Stimulated activated CD8-positive, alpha-beta memory T cell treated with anti-CD3 and anti-CD28 coated beads, Interleukin-12 subunit alpha, Interleukin-12 subunit beta, amount 100 ng/mL, for 24 hours (primary cell): ENCODE measurements around the gene AOPEP.

Source experiments
- DNase-seq: peaks from one replicate; pipeline ENCODE4 v3.0.0-alpha.2; 2020; ENCODE audit errors: extremely low read depth

AOPEP gene, protein sequence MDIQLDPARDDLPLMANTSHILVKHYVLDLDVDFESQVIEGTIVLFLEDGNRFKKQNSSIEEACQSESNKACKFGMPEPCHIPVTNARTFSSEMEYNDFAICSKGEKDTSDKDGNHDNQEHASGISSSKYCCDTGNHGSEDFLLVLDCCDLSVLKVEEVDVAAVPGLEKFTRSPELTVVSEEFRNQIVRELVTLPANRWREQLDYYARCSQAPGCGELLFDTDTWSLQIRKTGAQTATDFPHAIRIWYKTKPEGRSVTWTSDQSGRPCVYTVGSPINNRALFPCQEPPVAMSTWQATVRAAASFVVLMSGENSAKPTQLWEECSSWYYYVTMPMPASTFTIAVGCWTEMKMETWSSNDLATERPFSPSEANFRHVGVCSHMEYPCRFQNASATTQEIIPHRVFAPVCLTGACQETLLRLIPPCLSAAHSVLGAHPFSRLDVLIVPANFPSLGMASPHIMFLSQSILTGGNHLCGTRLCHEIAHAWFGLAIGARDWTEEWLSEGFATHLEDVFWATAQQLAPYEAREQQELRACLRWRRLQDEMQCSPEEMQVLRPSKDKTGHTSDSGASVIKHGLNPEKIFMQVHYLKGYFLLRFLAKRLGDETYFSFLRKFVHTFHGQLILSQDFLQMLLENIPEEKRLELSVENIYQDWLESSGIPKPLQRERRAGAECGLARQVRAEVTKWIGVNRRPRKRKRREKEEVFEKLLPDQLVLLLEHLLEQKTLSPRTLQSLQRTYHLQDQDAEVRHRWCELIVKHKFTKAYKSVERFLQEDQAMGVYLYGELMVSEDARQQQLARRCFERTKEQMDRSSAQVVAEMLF

DNA sequence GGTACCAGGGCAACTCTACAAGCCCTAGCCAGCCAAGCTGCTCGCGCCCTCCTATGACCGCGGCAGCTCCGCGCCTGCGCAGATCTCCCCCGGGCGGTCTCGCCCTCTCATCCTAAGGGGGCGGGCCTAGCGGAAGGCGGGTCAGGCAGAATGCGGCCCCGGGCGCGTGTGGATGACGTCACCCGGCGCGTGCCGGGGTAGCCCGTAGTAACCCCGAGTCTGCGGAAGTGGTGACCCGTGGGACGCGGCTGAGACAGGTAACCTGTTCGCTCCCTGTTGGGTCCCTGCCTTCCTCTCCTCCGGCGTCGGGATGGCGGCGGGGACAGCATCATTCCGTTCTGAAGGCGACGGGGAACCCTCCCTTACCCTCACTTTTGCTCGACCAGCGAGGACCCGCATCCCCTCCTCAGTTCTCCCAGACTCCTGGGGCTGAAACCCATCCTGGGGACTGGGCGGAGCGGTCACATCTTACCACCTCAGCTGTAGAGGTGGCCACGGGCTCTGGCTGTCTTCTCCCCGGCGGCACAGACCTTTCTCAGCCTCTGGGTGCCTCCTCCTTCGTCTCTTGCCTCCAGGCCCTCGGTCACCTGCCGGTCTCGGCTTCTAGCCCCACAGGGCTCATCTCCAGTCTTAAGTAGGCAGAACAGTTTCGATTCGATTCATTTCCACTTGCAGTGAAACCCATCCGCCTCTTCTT is at the start of gene AOPEP:
AOPEP (plus strand) TSS at position 205 of the 697 bp plus-strand sequence. CDS start 33,085 bp downstream, outside the sequence.
- peak; percentile 99 for DNase-seq

DNA sequence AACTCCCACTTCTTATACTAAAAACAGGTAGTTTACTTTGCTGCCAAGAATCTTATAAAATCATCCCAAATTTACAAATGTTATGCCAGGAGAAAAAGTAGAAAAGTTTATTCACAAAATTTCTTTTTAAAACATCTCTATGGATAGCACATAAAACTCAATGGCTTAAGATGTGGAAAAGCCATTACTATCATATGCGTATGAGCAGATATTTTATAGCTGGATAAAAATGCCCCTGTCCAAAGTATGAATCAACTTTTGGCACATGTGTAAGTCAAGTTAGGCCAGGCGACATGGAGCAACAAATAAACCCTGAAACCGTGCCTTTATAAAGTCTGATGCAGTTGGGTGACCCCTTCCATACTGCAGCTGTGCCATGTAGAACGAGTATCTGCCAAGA is 48.6 kb upstream of the AOPEP start:
- DNase-seq, result no peak

DNA sequence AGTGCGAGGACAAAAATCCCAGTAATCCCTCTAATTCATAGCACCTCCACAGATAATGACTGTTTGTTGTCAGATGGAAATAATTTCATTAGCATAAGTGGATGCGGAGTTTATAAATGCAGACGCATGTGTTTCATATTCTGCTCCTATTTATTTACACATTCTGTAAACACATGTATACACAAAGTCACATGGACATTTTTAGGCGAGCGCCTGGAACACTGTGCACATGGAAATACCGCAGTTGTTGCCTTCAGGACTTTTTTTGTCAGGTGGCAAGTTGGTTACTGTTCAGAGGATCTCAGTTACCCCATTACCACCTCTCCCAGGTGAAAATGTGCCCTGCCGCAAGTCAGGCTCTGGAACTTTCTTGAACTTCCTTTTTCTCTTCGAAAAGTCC is 46.9 kb upstream of the AOPEP start:
- no peak for DNase-seq

DNA sequence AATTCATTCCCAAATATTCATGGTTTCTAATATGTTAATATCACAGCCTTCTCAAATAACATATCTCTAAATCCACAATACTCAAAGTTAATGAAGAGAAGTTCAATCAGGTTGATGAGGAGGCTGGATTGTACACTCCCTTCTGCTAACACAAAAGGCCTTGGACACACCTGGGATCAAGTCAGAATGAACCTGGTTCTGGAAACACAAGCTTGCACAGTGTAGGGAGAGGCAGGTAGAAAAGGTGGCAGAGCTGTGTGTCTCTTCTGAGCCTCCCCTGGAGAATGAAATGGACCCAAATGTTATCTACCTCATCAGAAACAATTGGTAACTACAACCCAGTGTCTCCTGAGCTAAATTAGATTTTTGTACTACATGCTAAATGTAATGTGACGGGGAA is 46.5 kb upstream of the AOPEP start:
- no peak for DNase-seq

DNA sequence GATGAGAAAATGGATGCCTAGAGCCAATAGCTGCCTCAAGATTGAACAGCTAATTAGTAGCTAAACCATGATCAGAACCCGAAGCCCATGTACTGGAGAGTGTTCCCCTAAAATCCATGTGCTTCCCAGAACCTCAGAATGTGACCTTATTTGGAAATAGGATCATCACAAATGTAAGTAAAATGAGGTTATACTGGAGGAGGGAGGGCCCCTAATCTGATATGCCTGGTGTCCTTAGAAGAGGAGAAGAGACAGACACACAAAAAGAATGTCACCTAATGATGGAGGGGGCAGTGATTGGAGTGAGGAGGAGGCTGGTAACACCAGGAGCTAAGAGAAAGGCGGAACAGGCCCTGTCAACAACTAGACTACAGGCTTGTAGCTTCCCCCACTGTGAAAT is 45.9 kb upstream of the AOPEP start:
- no peak for DNase-seq

DNA sequence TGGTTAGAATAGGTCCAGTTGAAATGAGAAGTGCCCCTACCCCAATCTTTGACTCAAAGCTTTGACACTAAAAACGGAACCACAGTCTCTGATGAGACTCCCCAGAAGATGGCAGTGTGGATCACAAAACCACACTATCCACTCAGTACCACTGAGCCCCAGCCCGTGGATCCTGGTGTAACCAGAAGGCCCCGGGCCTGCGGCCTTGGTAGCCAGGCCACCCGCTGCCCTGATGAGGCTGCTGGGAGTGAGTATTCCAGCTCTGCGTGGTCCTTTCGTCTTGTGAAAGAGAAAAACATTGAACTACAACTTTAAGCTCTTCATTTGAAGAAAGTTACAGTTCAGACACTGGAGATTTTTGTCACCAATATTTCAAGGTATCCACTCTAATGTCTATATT is 45.0 kb upstream of the AOPEP start:
- DNase-seq, result peak; percentile 12

DNA sequence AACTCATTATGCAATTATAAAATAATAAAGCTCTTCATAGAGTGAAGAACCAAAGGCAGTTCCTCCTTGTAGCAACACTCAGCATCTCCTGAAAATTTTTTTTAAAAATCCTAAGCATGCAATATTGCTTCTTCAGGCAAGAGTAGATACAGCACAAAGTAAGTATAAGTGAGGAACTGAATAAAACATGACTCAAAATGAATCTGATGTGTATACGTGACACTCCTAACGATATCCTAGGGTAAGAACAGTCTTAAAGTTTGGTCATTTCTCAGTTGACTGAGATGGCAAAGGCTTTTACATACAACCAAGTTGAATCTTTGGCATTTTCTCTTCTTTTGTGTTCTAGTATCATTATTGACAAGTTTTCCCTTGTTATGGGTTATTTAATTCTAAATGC is 41.1 kb upstream of the AOPEP start:
- no peak for DNase-seq

DNA sequence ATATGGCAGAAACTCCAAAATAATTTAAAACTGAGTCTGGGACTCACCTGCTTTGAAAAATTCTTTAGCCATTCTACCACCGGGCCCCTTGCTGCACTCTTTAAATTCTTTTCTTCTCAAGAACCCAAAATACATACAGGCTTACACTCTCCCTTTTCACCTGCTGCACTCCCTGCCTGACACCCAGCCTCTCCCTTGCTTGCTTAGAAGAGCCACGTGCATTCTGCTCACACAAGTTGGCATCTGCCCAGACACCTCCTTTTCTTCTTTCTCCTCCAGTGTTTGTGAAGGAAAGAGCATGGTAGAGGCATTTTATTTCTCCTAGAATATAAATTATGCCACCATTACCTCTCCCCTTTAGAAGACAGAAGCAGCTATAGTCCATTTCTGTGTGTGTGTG is 39.0 kb upstream of the AOPEP start:
- DNase-seq, result no peak

DNA sequence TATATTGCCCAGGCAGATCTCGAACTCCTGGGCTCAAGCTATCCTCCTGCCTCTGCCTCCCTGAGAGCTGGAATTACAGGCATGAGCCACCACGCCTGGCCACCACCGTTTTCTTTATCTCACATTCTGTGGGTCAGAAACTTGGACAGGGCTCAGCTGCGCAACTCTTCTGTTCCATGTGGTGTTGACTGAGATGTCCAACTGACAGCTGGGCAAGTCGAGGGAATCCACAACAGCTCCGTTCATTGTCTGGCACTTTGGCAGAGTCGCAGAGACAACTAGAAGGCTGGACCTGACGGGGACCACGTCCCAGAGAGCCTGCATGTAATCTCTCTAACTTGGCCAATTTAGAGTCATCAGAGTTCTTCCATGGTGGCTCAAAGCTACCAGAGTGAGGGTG is 36.2 kb upstream of the AOPEP start:
- no peak for DNase-seq

DNA sequence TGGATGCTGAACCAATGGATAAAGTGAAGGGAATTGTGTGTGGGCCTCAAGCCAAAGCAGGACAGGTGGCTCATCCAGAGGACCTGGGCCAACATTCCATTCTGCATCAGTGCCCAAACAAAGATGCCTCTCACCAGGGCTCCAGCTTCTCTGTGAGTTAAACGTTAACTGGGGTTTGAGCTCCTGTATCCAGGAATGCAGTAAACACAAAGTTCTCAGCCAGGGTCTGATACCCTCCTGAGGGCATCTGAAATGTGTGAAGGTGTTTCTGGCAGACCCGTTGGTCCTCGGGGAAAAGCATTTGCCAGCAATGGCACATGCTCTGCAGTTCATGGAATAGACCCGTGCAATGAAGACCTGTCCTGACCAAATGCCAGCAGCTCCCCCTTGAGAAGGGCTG is 33.9 kb upstream of the AOPEP start:
- DNase-seq, result no peak

DNA sequence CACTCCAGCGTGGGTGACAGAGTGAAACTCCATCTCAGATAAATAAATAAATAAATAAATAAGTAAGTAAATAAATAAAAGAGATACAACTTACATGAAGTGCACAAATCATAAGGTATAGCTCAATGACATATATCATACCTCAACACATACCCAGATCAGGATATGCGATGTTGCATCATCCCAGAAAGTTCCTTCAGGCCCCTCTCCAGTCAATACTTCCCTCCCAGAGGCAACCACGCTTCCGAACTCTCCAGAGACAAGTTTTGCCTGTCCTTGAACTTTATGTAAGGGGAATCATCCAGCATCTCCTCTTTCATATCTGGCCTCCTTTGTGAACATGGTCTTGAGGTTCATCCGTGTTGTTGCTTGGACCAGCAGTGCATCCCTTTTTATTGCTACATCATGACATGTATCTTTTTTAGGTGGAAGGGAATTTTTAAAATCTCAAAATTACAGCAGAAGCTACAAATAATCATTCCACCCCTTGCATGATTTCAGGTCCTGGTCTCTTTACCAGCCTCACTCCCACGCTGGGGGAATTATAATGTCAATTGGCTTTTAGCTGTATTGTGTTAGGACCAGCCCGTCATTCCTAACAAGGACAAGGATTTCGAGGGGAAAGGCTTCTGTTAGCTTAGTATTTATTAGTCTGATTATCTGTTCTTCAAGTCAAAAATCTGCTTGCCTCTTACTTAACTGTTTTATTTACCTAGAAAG is 32.9 kb upstream of the AOPEP start:
- no peak for DNase-seq

DNA sequence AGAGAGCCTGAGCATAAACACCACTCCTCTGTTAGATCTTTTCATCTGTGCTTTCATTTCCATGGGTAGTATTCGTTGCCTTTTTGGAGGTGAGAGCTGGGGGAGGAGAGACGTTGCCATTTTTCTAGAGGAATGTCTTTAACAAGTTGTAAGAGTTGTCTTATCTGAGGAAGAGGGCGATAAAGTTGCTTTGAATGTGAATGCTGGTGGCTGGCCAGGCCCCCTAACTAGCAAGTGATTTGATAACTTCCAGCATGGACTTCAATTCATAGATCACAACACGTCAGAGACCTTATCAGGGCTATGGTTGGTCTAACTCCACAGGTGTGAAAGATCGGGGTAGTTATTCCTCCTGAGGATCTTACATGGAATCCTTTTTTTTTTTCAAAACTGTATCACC is 30.0 kb upstream of the AOPEP start:
- no peak for DNase-seq

DNA sequence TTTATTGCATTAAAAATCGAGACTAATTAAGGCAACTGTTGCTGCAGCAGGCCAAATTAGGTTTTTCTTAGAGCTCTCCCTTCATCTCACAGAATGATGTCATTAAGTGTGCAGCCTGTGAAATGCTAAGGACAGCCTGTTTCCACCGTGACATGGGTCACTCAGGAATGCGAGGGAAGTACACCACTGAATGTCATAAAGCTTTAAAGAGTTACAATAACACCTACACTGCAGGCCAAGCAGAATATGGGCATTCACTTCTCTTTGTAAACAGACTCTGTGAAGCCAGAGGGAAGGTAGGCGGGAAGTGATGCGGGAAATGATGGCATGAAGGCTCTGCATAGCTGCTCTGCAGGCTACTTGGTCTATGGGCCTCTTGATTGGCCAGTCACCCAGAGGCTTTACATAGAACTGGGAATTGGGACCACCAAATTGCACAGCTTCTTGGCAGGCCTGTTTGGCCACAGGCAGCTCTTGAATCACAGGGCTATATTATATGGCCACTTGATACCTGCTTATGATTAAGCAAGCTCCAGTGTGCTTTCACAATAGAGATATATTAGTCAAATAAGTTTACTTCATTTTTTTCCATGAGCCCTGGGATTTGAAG is 28.4 kb upstream of the AOPEP start:
- no peak for DNase-seq

DNA sequence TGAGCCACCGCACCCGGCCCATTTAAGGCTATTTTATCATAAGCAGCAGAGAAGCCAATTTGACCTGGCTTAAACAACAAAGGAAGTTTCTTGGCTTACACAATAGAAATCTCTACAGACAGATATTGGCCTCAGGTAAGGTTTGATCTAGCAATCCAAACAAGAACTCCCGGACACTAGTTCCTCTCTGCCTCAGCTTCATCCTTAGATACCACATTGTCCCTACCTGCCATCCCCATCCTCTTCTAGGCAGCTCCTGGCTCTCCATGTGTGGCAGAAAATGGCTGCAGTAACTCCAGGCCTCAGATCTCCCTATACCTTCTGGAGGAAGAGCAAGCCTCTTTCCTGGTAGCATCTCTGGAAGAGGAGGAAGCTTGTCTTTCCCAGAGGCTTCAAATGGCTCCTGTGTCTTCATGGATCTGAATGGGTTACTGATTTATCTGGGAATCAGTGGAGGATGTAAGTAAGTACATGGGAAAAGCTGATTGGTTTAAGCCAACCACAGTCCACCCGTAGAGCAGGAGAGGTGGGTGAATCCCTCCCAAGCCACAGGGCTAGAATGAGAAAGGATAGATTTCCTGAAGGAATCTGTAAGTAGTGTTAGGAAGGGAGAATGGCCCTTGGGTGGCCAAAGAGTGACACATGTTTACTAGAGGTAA is 26.7 kb upstream of the AOPEP start:
- no peak for DNase-seq

DNA sequence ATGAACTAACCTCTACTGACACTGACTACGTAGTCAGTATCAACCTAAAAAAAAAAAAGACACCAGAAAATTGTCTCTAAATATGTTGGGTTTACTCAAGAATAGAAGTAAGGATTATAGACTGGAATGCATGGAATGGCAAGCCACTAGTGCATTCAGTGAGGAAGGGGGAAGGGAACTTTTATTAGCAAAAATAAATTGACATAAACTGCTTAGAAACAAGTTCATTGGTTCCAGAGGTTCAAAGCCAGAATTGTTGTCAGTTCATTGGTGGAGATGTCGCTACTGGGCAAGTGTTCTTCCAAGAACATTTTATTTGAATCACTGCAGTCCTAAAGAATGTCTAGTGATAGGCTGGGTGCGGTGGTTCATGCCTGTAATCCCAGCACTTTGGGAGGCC is 26.1 kb upstream of the AOPEP start:
- DNase-seq, result no peak

DNA sequence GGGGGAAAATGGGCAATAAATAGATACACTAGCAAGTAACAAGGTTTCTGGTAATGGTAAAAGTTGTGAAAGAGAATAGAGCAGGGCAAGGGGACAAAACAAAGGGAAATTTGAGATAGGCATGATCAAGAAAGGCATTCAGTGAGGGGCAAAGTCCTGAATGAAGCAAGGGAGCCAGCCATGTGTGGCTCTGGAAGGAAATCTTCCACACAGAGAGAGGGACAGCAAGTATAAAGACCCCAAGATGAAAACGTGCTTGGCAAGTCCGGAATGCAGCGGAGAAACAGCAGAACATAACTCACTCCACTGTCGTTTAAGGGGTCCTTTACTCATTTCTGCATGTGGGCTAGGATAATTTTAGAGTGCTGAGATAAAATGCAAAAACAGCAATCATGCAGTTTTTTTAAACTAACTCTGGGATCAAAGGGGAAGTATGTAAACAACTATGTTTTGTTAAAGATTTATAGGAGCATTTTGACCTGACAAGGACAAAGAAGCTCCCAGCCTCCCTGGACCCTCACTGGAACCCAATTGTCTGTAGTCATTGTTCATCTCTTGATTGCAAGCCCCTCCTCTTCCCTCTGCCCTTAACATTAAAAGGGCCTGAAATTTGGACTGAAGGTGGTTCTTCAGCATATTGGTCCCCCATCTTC is 22.9 kb upstream of the AOPEP start:
- no peak for DNase-seq

DNA sequence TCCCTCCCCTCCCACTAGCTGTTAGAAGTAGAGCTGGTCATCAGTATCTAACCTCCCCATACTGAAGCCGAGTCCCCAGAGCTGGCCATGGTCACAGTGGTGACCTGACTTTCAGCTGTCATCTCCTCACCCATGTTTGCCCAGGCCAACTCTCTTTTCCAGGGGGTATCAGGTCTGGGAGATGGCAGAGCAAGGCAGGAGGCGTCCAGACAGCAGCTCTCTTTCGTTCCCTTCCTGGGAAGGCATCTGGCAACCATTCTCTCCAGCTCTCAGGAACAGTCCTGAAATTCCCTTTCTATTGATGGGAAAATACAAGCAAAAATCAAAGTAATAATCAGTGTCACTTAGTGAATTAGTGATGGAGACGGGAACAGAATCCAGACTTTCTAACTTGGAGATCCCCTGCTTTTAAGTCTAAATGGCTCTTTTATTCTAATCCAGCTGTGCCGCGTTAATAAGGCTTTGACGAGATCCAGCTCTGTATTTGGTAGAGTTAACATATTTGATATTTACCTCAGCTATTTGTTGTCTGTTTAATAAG is 21.3 kb upstream of the AOPEP start:
- DNase-seq, result no peak

DNA sequence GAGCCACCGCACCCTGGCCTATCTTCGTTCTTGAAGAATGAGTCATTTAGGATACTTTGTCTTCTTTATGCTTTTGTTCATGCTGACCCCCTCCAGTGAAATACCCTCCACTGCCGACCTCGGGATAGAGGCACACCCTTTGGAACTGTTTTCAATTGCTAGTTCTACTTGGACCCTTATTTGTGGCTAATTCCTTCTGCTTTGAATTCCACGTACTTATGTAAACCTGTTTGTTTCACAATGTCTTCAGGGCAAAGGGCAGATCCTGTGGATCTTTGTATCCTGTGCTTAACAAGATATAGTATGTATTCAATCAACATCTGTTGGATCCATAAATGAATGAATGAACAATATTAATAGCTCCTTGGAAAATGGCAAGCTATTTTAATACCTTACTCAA is 19.6 kb upstream of the AOPEP start:
- DNase-seq, result no peak

DNA sequence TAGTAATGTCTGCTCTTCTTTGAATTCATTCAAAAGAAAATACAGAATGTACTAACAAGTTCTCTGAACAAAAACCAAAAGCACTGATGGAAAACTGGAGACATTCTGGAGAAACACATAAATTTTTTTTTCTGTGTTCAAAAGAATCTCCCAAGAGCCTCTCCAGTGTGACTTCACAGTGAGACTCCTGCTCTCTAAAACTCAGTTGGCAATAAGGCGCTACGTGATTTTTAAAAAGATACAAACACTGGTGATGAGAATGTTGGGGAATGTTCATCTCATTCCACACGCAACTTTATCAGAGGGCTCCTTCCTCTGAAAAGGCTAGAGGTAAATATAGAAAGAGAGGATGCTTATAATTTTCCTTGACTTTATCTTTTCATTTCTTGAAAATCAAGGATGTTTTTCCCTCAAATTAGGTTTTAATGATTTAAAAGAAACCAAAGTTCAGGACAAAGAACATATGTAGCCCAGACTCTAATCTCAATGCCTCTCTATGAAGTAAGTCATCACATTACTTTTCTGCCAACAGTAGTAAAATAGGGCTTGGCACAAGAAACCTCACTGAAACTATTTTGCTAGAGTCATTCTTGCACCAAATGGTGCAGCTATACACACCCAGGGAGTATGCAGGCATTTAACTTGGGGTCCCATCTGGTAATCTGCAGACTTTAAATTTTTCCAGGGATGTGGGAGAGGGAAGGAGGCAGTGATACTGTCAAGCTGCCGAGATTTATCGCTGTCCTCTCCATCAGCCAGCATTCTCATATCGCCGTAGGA is 12.9 kb upstream of the AOPEP start:
- DNase-seq, result no peak
